Measurements from ENCODE around the gene PPP1R3E.

Gene PPP1R3E

GRCh38 chr14:23321572-23322547, 19.2 kb upstream of the PPP1R3E start:
- peak; percentile 56 for DNase-seq (ENCODE audit: low spot score)
- TF ChIP-seq CTCF (IDR thresholded peaks at IDR 0.05; ENCODE audit: extremely low read depth, insufficient read depth, missing control alignments) = no peak
- in situ Hi-C loops (cut with MboI; ENCODE audit: low pct_unique_long_range_greater_than_20kb, low sequenced_read_pairs, unreplicated experiment) = no loop called here

GRCh38 chr14:23320584-23321571, 18.2 kb upstream of the PPP1R3E start, which contains the start of gene PABPN1:
TSS of gene PABPN1 (plus strand) at chr14:23321457. CDS start at chr14:23321470, 13 bp downstream.
- DNase-seq (ENCODE audit: low spot score) = peak; percentile 98
- TF ChIP-seq CTCF (IDR thresholded peaks at IDR 0.05; ENCODE audit: extremely low read depth, insufficient read depth, missing control alignments) = no peak
- in situ Hi-C loops (cut with MboI; ENCODE audit: low pct_unique_long_range_greater_than_20kb, low sequenced_read_pairs, unreplicated experiment) = no loop called here

GRCh38 chr14:23319746-23320583, 17.3 kb upstream of the PPP1R3E start:
- DNase-seq (ENCODE audit: low spot score) = no peak
- TF ChIP-seq CTCF (IDR thresholded peaks at IDR 0.05; ENCODE audit: extremely low read depth, insufficient read depth, missing control alignments) = no peak
- in situ Hi-C loops (cut with MboI; ENCODE audit: low pct_unique_long_range_greater_than_20kb, low sequenced_read_pairs, unreplicated experiment) = no loop called here

GRCh38 chr14:23316300-23316699, 13.6 kb upstream of the PPP1R3E start:
- in situ Hi-C loops (cut with MboI; ENCODE audit: low pct_unique_long_range_greater_than_20kb, low sequenced_read_pairs, unreplicated experiment) = no loop called here
- no peak for TF ChIP-seq CTCF (IDR thresholded peaks at IDR 0.05; ENCODE audit: extremely low read depth, insufficient read depth, missing control alignments)
- DNase-seq (ENCODE audit: low spot score) = no peak

GRCh38 chr14:23310546-23310945, 7.9 kb upstream of the PPP1R3E start:
- TF ChIP-seq CTCF (IDR thresholded peaks at IDR 0.05; ENCODE audit: extremely low read depth, insufficient read depth, missing control alignments) = no peak
- DNase-seq (ENCODE audit: low spot score) = no peak
- in situ Hi-C loops (cut with MboI; ENCODE audit: low pct_unique_long_range_greater_than_20kb, low sequenced_read_pairs, unreplicated experiment) = no loop called here

Measured in GM13977 (cell line).